ENCODE results near the gene COTL1.

The COTL1 gene

GRCh38 chr16:84569382-84569987 is 48.4 kb downstream of the COTL1 start:
- no peak for DNase-seq (ENCODE audit: extremely low read depth, low read depth)
- TF ChIP-seq, protein P1, sequence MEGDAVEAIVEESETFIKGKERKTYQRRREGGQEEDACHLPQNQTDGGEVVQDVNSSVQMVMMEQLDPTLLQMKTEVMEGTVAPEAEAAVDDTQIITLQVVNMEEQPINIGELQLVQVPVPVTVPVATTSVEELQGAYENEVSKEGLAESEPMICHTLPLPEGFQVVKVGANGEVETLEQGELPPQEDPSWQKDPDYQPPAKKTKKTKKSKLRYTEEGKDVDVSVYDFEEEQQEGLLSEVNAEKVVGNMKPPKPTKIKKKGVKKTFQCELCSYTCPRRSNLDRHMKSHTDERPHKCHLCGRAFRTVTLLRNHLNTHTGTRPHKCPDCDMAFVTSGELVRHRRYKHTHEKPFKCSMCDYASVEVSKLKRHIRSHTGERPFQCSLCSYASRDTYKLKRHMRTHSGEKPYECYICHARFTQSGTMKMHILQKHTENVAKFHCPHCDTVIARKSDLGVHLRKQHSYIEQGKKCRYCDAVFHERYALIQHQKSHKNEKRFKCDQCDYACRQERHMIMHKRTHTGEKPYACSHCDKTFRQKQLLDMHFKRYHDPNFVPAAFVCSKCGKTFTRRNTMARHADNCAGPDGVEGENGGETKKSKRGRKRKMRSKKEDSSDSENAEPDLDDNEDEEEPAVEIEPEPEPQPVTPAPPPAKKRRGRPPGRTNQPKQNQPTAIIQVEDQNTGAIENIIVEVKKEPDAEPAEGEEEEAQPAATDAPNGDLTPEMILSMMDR (IDR thresholded peaks at IDR 0.05; ENCODE audit: low read depth, low read length, missing control alignments): no peak
- no peak overlapping the region for H3K4me3 ChIP-seq (replicated peaks; ENCODE audit: low read depth, low read length)

DNA sequence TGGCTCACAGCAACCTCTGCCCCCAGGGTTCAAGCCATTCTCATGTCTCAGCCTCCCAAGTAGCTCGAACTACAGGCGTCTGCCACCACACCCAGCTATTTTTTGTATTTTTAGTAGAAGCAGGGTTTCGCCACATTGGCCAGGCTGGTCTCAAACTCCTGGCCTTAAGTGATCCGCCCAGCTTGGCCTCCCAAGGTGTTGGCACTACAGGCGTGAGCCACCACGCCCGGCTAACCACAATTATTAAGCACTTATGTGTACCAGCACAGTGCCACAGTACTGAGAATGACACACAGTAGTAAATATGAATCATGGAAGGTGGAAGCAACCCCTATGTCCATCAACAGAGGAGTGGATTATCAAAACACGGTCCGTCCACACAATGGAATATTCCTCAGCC is 49.8 kb downstream of the COTL1 start:
- TF ChIP-seq, protein P1 (IDR thresholded peaks at IDR 0.05; ENCODE audit: low read depth, low read length, missing control alignments): no peak
- H3K4me3 ChIP-seq (replicated peaks; ENCODE audit: low read depth, low read length): no peak overlapping the region
- DNase-seq (ENCODE audit: extremely low read depth, low read depth): no peak

GRCh38 chr16:84567286-84567962 is 50.5 kb downstream of the COTL1 start:
- H3K4me3 ChIP-seq (replicated peaks; ENCODE audit: low read depth, low read length): no peak overlapping the region
- TF ChIP-seq, protein P1 (IDR thresholded peaks at IDR 0.05; ENCODE audit: low read depth, low read length, missing control alignments): no peak
- DNase-seq (ENCODE audit: extremely low read depth, low read depth): no peak

GRCh38 chr16:84566545-84567257 is 51.2 kb downstream of the COTL1 start:
- H3K4me3 ChIP-seq (replicated peaks; ENCODE audit: low read depth, low read length): no peak overlapping the region
- DNase-seq (ENCODE audit: extremely low read depth, low read depth): no peak
- TF ChIP-seq, protein P1 (IDR thresholded peaks at IDR 0.05; ENCODE audit: low read depth, low read length, missing control alignments): no peak

DNA sequence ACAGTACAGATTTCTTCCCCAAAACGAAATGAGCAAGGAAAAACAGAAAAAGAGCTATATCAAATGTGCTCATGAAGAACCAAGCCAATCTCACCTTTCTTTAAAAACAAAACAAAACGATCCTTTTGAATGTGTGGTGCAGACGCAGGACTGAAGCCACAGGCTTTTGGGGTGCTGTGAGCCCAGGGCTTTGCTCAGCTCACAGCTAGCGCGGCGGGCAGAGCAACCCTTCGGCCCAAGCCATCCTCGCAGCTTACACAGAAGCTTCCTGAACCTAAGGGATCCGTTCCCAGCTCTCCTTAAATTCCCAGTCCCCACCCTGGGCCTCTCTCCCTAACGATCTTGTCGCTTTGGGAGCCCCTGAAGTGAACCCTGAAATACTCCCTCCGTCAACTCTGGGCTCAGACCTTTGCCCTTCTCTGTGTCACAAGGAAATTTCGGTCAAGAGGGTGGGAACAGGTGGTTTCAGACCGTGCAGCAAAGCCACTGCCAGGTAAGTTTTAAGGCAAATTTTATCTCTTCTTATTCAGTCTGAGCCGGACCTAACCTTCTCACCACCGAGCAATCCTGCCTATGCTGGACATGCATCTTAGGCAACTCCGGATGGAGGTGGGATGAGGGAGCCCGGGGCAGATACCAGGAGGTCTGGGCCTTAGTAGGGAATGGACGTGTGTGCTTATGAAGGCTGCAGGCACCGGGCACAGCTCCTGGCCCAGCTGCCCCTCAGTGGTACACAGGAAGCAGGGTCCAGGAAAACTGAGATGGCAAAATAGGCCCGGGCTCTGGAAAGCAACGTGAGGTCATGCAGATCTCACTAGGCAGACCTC is 52.0 kb downstream of the COTL1 start:
- no peak overlapping the region for H3K4me3 ChIP-seq (replicated peaks; ENCODE audit: low read depth, low read length)
- TF ChIP-seq, protein P1 (IDR thresholded peaks at IDR 0.05; ENCODE audit: low read depth, low read length, missing control alignments): no peak
- DNase-seq (ENCODE audit: extremely low read depth, low read depth): no peak

- H3K4me3 ChIP-seq (replicated peaks; ENCODE audit: low read depth, low read length): no peak overlapping the region
- TF ChIP-seq, protein P1 (IDR thresholded peaks at IDR 0.05; ENCODE audit: low read depth, low read length, missing control alignments): no peak
- DNase-seq (ENCODE audit: extremely low read depth, low read depth): no peak
Measured at GRCh38 chr16:84563786-84564420, 54.0 kb downstream of the COTL1 start.

Data from HFF-Myc (cell line).